ENCODE data around the gene DPF3.

The DPF3 gene

GRCh38 chr14:72680853-72681640 lies 212.9 kb downstream of the DPF3 start:
- no peak for DNase-seq
- in situ Hi-C loops (cut with MboI; ENCODE audit: low pct_unique_long_range_greater_than_20kb, low sequenced_read_pairs) = no loop called here

DNA sequence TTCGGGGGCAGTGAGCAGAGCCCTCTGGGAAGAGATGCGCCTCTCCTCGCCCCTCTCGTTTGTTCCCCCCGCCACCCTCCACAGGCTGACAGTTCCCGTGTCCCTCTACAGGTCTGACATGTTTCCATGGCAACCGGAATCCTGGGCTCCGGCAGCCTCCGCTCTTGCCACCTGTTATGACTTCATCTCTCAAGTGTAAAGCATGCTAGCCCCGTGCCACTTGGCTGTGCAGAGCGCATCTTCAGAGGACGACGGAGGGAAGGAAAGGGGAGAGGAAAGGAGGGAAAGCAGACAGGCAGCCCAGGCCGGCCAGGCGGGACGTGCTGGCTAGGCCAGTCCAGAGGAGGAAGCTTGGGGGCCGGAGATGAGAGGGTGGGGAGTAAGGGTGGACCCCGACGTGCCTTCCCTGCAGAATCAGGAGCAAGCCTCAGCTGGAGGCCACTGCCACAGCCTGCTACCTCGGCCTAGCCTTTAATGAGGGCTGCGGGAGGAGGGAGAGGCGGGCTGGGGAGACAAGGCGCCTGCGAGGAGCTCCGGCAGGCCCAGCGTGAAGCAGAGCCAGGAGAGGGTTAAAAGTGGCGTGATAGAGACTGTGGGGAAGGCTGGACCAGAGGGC lies 214.3 kb downstream of the DPF3 start:
- no peak for DNase-seq
- in situ Hi-C loops (cut with MboI; ENCODE audit: low pct_unique_long_range_greater_than_20kb, low sequenced_read_pairs) = no loop called here

DNA sequence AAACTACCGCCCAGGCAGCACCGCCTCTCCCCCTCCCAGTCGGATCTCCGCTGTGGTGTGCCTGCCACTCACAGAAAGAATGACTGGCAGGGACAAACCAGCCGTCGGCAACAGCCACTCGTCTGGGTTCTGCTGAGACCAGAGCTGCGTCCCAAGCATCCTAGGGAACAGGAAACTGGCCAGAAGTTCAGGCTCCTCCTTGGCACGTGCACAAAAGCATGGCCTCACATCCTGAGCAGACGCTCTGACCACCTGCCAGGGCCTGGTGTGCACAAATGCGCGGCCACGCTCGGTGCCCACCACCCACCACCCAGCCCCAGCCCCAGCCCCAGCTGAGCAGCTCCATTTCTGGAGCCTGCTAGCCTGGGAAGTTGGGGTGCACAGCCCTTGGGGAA lies 214.8 kb downstream of the DPF3 start:
- no peak for DNase-seq
- in situ Hi-C loops (cut with MboI; ENCODE audit: low pct_unique_long_range_greater_than_20kb, low sequenced_read_pairs) = no loop called here

DNA sequence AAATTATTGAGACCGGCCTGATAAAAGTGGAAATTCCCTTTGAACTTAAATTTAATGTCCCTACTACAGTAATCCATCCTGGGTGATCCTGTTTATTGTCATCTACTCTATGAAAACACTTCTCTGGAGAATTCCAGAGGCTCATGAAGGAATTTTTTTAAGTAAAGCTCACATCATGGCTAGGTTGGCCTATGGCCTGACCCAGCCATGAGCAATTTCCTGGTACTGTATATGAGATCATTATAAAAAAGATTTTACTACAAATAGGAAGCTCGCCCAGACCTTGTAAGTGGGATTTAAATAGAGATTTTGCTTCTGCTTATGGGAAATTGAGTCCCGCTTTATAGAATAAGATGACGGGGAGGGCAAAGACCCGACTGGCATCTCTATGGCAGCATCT lies 215.5 kb downstream of the DPF3 start:
- in situ Hi-C loops (cut with MboI; ENCODE audit: low pct_unique_long_range_greater_than_20kb, low sequenced_read_pairs) = no loop called here
- DNase-seq = no peak

DNA sequence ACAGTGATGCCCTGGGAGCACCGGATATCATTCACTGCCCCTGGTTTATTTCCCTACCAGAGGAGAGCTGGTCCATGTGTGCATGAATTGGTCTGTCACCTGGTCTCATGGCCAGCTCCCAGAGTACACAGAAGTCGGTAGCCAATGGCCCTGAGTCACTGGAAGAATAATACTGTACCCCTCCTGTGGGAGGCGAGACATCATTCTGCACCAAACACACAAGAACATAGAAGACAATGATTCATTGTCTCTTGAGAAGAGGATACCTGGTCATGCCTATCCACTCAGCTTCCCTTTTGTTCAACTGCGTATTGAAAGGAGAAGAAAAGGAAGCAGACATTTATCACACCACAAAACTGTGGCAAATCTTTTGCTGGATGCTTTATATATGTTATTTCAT lies 216.2 kb downstream of the DPF3 start:
- DNase-seq = no peak
- in situ Hi-C loops (cut with MboI; ENCODE audit: low pct_unique_long_range_greater_than_20kb, low sequenced_read_pairs) = no loop called here

- peak; percentile 1 for DNase-seq
- in situ Hi-C loops (cut with MboI; ENCODE audit: low pct_unique_long_range_greater_than_20kb, low sequenced_read_pairs) = no loop called here
Measured at GRCh38 chr14:72675126-72675525, 218.8 kb downstream of the DPF3 start.

DNA sequence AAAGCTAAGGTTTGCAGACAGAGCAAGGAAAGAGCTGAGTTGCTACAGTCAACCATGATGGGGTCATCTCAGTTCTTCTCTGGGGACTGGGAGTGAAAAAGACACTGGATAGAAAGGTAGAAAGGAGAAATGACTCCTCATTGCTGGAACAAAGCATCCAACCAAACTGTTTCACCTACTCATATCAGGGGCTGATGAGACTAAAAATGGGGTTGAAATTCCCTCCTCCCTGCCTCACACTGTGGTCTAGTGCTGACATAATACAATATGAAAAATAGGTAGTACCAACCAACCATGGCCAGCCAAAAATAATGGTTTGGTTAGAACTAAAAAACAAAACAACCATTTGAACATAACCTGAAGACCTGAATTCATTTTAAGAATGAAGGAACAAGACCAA lies 220.7 kb downstream of the DPF3 start:
- in situ Hi-C loops (cut with MboI; ENCODE audit: low pct_unique_long_range_greater_than_20kb, low sequenced_read_pairs) = no loop called here
- DNase-seq = no peak

DNA sequence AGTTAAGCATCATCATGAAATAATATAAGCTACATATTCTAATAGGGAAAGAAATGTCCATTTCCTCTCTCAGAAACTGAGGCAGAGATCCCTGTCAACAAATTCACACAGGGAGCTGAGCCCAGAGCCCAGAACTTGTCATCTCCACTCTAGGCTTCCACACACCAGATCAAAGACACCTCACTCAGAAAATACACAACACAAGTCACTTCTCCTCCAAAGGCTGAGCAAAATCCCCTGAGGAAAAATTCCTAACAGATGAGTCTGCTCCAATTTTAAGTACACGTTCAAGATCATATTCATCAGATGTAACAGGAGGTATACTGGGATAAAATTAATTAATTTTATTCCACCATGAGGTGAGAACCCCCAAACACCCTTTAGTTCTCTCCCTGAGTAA lies 227.3 kb downstream of the DPF3 start:
- no peak for DNase-seq

DNA sequence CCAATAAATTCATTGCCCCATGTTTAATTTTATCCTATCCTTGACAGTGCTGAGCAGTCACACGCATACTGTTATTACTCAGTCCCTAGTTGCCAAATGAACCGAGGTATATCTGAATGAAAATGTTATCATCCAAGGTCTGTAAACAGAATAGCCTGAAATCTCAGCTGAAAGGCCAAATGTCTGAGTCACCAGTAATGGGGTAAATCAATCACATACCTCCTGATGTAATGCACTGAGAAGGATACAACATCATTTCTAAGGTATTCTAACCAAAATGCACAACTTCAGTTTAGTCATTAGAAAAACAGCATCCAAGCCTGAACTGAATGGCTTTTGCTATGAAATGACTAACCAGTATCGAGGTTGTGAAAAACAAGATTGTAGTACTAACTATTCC lies 228.6 kb downstream of the DPF3 start:
- no peak for DNase-seq
- in situ Hi-C loops (cut with MboI; ENCODE audit: low pct_unique_long_range_greater_than_20kb, low sequenced_read_pairs) = no loop called here

More for the DNA sequence above, 227.3 kb downstream of the DPF3 start:
- in situ Hi-C loops (cut with MboI; ENCODE audit: low pct_unique_long_range_greater_than_20kb, low sequenced_read_pairs) = no loop called here

GRCh38 chr14:72664651-72665050 lies 229.2 kb downstream of the DPF3 start:
- in situ Hi-C loops (cut with MboI; ENCODE audit: low pct_unique_long_range_greater_than_20kb, low sequenced_read_pairs) = no loop called here
- DNase-seq = no peak

GRCh38 chr14:72663956-72664650 lies 229.8 kb downstream of the DPF3 start:
- in situ Hi-C loops (cut with MboI; ENCODE audit: low pct_unique_long_range_greater_than_20kb, low sequenced_read_pairs) = no loop called here
- DNase-seq = no peak

- in situ Hi-C loops (cut with MboI; ENCODE audit: low pct_unique_long_range_greater_than_20kb, low sequenced_read_pairs) = no loop called here
- no peak for DNase-seq
Measured at GRCh38 chr14:72663076-72663487, 230.8 kb downstream of the DPF3 start.

GRCh38 chr14:72662214-72662613 lies 231.7 kb downstream of the DPF3 start:
- in situ Hi-C loops (cut with MboI; ENCODE audit: low pct_unique_long_range_greater_than_20kb, low sequenced_read_pairs) = no loop called here
- no peak for DNase-seq

GRCh38 chr14:72657214-72657921 lies 236.5 kb downstream of the DPF3 start:
- no peak for DNase-seq
- in situ Hi-C loops (cut with MboI; ENCODE audit: low pct_unique_long_range_greater_than_20kb, low sequenced_read_pairs) = no loop called here

GRCh38 chr14:72653026-72653425 lies 240.9 kb downstream of the DPF3 start:
- in situ Hi-C loops (cut with MboI; ENCODE audit: low pct_unique_long_range_greater_than_20kb, low sequenced_read_pairs) = no loop called here
- no peak for DNase-seq

GRCh38 chr14:72652179-72652578 lies 241.7 kb downstream of the DPF3 start:
- in situ Hi-C loops (cut with MboI; ENCODE audit: low pct_unique_long_range_greater_than_20kb, low sequenced_read_pairs) = no loop called here
- no peak for DNase-seq

GRCh38 chr14:72651714-72652113 lies 242.2 kb downstream of the DPF3 start:
- no peak for DNase-seq
- in situ Hi-C loops (cut with MboI; ENCODE audit: low pct_unique_long_range_greater_than_20kb, low sequenced_read_pairs) = no loop called here

DNA sequence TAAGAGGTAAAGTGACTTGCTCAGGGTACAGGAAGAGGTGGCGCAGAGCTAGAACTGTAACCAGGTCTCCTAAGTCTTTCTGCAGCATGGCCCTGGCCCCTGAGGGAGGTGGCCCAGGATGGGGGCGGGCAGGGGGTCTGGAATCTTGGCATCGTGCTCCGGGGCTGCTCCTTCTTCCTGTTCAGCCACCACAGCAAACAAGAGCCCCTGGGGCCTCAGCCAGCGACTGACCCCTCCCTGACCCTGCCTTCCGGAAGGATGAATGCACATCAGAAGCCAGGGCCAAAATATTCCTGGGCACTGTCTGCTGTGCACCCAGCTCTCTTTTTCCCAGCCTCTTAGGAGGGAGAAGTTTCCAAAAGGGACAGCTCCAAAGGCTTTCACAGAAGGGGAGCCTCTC lies 242.8 kb downstream of the DPF3 start:
- in situ Hi-C loops (cut with MboI; ENCODE audit: low pct_unique_long_range_greater_than_20kb, low sequenced_read_pairs) = no loop called here

GRCh38 chr14:72649603-72650227 lies 244.2 kb downstream of the DPF3 start:
- in situ Hi-C loops (cut with MboI; ENCODE audit: low pct_unique_long_range_greater_than_20kb, low sequenced_read_pairs) = no loop called here
- no peak for DNase-seq

More for the DNA sequence above, 242.8 kb downstream of the DPF3 start:
- DNase-seq = no peak

All from KBM-7 (cell line).